Stimulated activated CD4-positive, alpha-beta T cell treated with anti-CD3 and anti-CD28 coated beads, TNF-alpha, amount 100 ng/mL, for 4 hours (primary cell): ENCODE data around the gene MFSD6.
"Not testable (repeated sequence)": the region's sequence is repeated elsewhere in the genome, so short reads cannot be mapped to it uniquely, and the experiment has no call there.

Source experiments
- DNase-seq, 3 experiments: peaks; one replicate each; pipeline ENCODE4 v3.0.0-alpha.2; 2020; ENCODE audit warnings: low read depth in 3 of 3

Gene MFSD6

DNA sequence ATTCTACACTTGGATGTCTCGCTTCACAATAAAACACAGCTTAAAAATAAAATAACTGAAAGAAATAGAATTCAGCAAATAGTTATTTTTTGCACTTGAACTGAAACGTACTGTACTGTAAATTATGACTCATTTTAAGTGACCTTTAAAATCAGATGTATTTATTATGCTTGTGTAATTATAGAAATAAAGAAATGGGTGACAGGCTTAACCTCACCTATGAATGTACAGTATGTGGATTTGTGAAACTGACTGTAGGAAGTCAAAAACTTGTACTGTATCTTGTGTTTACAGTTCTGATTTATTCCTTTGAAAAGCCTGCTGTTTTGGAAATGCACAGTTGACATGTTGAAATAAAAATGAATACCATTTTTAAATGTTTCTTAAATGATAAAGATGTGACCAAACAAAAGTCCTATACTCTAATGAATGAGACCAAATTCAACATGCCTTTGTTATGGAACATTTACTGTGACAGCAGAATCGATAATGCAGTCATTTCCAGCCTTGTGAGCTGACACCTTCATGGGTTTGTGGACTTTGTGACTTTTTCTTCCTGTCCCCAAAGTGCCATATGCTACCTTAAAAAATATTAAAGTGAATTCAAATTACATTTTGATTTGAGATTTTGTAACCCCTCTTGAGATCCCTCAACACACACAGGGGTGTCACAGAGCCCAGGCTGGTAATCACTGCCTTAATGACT lies 93.7 kb downstream of the MFSD6 start:
- DNase-seq, result no peak

DNA sequence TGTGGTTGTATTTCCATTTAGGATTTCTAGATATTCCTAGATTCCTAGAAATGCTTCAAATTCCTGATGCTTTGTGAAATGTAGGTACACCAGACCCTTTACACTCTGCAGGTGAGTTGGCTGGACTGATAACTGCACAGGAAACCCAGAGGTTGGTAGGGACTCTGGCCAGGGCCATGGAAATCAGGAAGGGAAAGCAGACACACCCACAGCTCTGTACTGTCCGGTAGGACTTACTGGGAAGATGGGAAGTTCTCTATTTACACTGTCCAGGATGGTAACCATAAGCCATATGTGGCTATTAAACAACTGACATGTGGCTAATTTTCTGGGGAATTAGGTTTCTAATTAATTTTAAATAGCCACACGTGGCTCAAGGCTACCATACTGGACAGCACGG lies 94.9 kb downstream of the MFSD6 start:
- no peak for DNase-seq

DNA sequence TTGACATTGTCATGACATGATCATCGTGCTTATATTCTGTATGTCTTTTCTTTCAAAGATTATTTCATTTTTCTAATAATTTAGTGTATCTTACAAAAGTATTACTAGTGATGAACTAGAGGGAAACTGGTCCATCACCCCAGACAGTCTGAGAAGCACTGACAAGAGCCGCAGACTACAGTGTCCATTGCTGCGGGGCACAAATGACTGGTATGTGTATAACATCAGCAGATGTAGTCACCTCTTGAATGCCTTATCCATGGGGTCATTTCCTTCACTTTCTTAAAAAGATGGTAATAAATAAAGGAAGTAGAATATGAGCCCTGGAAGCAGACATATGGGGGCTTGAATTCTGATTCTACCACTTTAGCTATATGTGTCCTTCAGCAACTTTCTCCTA lies 96.8 kb downstream of the MFSD6 start:
- DNase-seq, result no peak

DNA sequence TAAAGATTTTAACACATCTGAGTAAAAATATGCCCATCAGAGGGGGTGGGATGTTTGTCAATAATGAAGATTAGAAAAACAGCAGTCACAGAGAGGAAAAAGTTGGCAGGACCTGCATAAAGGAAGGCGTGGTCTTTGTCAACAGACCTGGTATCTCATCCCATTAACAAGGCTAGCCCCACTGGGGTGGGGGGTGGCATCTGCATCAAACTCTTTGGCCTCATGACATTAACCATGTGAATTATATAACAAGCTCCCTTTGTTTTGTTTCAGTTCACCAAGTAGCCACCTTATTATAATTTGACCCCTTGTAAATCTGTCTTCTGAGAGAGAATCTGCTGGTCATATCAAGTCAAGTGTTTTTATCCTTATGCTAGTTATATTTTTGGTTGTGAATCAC lies 97.5 kb downstream of the MFSD6 start:
- no peak for DNase-seq

DNA sequence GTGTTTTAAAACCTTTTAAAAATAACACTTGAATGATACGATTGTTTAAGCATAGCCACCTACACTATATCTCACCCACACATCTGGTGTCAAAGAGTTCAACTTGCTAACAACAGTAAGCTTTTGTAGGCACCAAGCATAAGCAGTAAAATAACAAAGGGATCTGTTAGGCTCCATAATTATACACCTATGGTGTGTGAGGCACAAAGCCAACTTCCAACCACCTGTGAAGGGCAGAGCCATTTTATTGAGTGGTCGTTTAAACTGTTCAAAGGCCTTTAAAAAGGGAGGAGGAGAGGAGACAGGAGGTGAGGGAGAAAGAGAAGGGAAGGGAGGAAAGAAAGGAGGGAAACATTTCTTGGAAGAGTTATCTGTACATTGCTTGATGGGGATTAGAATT lies 98.5 kb downstream of the MFSD6 start:
- DNase-seq, result no peak

DNA sequence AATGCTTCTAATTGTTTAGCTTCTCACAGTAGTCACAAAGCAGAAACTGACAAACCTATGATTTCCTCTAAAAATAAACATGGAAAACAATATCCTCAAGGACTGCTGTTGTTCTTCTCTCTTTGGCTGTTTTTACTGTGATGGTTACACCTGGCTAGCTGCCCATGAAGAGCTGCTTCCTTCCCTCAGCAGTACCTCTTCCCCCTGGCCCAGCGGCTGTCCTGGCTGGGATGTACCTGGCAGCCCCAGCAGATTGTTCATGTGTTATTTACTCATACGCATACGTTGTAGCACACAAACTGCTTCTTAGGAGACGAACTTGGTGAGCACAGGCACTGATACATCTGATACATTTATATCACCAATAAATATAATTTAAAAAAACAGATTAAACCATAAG lies 99.0 kb downstream of the MFSD6 start:
- no peak for DNase-seq

DNA sequence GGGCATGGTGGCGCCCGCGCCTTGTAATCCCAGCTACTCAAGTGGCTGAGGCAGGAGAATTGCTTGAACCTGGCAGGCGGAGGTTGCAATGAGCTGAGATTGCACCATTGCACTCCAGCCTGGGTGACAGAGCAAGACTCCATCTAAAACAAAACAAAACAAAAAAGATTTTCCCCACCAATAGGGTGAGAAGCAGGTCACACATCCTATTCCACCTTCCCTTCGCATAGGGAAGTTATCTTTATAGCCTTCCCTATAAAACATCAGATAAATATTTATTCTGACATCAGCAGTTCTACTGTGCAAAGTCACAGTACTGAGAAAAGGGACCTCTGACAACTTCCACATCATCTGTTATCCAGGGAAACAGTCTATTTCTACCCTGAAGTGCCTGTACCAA lies 101.7 kb downstream of the MFSD6 start:
- DNase-seq, result not testable (repeated sequence)

DNA sequence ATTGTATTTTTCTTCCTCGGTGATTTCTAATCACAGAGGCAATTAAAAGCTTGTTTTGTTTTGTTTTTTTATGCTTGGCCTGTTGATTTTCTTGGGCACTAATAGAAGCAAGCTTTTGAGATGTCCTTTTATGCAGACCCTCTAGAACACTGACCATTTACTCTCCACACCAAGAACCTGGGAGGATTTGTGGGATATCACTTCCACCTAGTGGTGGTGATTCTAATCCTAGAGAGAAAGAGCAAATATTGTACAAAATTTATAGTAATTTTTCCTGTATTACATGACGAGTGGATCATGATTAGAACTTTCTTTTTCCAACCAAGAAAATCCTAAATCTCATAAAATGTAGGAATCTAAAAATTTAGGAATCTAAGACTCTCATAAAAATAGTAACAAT lies 102.9 kb downstream of the MFSD6 start:
- no peak for DNase-seq

DNA sequence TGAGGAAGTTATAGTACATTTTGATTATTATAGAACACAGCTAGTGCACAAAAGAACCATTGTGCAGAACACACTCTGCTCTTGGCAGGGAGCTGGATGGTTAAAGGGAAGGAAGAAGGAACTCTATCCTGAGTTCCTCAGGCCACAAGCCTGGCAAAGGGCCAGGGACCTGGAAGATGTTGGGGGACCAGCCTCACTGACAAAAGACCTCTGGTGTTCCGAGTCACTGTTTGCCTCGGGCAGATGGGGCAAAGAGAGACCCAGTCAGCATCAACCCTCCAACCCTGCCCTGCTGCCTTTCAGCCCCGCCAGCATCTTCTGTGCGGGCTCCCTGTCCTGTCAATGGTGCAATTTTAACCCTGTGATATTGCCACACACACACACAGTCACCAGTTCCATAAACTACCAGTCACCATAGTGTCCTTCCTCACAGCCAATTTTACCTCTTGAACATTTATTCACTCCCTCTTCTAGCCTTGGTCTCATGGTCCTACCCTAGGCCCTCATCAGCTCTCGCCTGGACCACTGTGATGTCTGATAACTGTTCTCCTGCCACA lies 104.5 kb downstream of the MFSD6 start:
- DNase-seq, result no peak

DNA sequence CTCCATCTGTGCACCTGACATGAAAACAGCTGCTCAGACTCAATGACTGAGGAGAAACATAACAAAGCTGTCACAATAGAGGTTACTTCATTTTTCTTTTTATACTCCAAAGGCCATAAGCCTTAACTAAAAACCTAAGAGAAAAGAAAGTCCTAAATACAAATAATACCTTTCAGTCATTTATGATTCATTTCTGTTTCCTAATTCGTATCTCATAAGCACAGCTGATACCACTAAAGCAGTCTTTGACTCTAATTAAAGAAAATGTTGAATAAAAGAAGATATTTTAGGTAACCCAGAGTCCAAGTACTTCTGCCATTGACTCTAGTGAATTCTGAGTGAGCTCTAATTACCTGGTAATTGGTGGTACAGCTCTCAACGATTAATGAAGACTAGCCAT lies 105.7 kb downstream of the MFSD6 start:
- DNase-seq, result no peak

DNA sequence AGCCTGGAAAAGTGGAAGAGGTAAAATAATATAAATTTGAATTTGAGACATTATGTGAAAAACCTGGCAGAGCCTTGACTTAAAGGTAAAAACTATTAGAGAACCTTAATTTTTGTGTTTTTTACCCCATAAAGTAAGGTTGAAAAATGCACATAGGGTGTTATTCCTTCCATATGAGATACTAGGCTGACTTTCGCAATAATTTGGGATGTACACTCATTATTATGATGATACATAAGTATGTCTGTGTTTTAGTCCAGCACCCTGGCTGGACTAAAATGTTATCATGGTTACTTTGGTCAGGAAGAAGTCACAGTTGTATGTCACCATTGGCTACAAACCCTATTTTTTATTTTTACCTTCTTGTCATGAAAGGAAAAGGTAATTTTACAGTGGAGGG lies 106.5 kb downstream of the MFSD6 start:
- DNase-seq, result no peak

DNA sequence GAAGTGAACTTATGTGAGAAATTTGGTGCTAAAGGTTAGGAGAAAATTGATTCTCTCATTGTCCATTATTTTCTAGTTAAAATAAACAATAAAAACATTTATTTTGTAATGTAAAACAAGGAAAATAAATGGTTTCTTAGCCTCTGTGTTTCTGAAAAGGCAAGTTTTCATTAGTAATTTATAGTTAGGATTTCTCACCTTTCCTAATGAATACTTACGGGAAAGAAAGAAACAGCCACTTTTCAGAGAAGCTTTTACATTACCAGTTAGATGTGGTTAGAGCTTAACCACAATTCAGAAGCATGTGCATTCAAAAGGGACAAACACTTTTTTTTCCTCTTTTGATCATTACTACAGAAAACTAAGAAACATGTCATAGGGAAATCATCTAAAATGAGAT lies 107.5 kb downstream of the MFSD6 start:
- DNase-seq, result no peak

DNA sequence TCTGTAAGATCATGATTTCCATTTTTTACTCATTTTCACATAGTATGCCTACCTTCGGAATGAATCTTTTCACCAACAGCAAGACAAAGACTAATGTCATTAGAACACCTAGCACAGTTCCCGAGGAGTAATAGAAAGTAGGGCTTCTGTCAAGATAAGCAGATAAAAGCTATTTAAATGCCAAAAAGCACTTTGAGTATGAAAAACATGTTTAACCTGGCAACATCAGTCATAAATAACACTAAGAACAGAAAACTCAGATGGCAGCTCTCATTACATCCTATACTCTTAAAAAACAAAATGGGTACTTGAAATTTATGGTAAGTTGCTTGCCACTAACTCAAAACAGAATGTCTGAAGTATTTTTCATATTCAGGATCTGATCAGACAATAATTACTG lies 109.3 kb downstream of the MFSD6 start:
- DNase-seq, result no peak

DNA sequence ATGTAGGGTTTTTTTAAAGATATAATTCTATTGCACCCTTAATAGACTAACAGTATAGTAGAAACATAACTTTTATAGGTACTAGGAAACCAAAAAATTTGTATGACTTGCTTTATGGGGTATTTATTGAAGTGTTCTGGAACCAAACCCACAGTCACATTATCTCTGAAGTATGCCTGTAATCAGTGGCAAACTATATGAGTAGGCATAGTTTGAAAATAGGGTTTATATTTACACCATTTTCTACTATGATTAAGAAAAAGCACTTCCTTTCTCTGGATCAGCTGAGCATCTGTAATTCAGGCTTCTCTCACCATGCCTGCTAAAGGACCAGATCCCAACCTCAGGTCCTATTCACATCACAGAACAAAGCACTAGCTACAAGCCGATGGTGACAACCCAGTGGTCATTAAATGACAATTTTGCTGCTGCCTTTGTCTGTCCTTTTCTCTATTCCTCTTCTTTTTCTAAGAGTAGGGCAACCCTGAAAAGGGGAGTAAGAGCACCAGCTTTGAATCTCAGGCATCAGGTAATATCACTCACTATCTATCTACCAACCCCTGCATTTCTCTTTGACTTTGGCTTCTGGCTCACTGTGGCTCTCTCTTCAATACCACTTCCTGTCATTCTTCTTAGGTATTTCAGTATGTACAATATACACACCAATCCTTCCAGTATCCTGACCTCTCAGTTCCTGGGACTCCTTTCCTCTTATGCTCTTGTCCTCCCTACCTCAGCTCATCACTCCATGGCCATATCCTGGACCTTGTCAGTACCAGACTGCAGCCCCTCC lies 112.0 kb downstream of the MFSD6 start:
- no peak for DNase-seq

DNA sequence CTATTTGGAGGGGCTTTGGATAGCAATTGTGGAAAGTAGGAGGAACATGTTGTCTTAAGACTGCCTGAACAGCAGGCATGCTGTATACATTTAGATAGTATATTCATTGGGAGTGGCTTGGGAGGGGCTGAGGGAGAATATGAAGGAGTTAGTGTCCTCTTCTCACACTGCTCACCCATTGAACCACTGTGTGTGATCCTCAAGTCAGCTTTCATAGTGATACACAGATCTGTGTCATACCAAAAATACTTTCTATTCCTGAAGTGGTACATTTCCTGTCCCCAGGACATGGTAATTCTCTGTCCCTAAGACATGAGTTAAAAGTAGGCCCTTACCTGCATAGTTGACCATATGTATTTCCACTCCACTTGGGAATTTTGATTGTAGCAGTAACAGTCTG lies 116.8 kb downstream of the MFSD6 start:
- no peak for DNase-seq

DNA sequence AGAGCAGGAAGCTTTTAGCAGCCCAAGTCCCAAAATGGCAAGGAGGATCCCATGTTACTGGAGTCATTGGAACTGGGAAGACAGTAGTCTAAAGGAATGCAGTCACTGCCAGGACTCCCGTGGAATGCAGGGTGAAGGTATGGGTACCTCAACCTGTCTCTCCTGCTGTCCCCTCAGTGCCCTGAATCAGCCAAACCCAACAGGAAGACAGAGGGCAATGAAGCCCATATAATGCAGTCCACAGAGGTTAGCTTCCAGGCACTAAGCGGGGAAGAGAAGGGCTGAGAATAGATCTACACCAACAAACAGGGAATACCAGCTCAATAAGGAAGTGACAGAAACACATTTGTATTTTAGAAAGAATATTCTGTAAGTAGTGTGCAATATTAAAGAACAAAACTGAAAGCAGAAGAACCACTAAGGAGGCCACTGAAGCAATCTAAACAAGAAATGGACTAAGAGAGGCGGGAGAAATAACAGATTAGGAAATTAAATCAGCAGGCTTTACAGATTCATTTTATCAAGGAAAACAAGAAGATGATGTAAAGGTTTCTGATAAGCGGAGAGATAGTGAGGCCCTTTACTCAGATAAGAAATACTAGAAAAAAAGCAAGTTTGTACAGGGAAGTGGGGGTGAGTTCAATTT lies 118.1 kb downstream of the MFSD6 start:
- no peak for DNase-seq

DNA sequence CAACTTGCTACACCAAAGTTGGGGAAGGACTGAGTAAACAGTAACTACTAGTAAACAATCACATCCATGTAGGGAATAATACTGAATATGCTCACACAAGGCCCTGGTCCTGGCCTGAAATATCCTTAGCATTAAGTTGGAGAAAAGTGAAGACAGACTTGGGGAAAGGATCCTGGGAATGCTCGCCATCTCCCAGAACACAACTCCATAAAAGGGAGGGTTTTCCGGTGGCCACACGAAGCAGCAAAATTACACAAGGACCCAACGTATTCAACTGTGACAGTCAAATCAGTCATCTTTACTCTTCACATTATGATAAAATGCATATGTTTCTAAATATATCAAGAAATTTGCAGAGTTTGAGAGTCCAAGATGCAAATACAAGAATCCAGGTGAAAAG lies 119.1 kb downstream of the MFSD6 start:
- no peak for DNase-seq

DNA sequence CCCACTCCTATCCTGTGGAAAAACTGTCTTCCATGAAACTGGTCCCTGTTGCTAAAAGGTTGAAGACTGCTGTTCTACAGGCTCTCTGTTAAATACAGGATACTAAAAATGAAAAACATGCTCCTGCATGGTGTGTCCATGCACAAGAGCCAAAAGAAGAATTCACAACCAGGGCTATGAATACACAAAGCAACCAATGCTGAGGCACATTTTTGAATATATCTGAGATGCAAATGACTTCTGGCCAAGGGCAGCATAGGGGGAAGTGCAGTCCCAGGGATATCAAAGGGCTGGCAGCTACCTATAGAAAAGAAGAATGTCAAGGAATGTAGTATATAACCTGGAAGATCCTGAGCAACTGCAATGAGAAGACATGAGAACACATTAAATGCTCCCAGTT lies 119.8 kb downstream of the MFSD6 start:
- DNase-seq, result no peak

DNA sequence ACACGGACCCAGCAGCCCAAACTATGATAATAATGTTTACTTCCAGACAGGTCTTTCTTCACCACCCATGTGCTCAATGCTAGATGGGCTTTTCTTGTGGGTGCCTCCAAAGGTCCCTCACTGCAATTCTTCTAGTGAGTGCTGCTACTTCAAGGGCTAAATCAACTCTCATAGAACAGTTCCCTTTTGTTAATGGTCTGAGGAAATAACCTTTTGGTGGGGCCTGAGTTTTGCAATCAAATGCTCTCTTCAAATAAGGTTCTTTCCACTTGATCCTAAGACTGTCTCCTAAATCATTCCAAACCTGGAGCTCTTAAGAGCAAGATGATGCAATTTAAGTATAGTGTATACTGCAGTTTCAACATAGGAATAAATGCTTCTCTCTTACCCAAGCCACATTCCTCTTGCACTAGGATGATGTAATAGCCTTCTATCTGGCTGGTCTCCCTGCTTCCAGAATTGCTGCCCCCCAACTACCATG lies 120.4 kb downstream of the MFSD6 start:
- no peak for DNase-seq

DNA sequence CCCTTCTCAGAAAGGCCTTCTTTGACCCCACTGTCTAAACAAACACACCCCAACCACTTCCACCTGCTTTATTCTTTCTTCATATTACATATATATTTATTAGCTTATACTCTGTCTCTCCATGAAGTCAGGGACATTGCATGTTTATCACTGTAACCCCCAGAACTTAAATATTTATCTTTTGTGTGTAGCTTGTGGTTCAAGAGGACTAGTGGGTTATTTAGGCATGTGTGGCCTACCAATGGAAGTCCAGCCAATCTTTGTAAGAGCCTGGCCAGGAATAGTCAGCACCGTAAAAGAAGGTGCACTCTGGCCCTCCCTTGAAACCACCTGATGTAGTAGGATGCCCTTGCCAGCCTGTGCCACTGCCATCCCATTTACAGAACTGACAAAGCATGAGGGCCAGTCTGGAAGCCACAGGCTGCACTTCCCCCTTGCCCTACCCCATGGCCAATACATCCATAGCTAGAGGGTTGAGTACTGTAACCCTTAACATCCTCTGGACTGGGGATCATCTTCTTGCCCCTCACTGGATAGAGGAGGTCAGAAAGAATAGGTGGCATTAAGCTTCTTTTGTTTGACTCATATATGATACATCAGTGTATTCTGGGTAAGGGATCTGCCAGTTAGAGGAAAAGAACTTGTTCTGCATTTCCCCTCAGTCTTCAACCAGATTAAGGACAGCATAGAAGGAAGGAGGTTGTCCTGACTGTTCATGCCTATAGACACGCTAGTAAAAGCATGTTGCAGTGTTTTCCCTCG lies 121.5 kb downstream of the MFSD6 start:
- no peak for DNase-seq

DNA sequence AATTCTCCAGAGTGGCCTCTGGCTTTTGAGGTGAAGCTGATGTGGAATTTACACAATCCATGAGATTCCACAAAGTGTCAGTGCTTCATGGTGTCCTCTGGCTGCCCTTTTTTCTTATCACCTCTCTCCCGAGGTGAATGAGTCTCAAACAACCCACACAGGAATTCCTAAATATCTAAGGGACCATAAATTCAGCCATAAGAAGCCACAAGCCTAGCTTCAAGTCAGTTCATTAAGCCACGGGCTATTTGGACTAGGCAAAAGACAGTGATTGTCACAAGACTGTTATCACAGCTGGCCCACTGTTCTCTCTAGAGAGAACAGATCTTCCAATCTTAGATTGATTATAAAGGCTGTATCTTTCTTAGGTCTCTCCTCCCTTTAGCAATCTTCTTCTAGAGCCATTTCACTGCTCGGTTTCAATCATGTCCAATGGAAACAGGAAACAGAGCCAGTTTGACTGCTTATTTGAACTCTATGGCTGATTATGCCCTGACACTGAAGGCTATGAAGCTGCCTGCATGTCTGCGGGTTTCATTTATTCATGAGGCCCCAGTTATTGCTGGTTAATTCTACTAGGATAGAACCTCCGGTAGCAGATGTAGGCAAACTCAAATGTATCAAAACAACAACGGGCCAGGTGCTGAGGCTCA lies 122.2 kb downstream of the MFSD6 start:
- no peak for DNase-seq
